ENCODE results near the gene PMEL.
"Not testable (repeated sequence)": the region's sequence is repeated elsewhere in the genome, so short reads cannot be mapped to it uniquely, and the experiment has no call there.

Gene PMEL

DNA sequence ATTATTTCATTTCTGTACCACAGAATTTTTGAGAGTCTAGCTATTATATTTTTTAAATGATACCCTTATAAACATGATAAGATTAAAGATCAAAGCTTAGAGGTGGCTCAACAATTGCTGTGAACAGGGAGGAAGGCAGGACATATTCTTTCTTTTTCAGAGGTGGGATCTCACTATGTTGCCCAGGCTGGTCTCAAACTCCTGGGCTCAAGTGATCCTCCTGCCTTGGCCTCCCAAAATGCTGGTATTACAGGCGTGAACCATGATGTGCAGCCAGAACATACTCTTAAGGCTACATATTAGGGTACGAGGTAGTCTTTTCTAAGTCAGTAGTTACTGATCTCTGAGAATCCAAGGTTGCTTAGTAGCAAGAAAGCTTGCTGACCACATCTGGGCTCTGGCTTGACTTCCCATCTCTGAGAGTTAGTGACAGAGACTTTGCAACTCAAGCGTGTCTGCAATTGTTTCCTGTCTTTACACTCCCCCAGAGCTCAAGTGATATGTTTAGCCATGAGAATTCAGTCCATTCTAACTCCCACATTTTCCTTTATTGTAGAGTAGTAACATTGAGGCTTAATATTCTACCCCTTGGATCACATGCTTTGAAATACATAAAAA is 16.6 kb upstream of the PMEL start:
- no peak for DNase-seq

DNA sequence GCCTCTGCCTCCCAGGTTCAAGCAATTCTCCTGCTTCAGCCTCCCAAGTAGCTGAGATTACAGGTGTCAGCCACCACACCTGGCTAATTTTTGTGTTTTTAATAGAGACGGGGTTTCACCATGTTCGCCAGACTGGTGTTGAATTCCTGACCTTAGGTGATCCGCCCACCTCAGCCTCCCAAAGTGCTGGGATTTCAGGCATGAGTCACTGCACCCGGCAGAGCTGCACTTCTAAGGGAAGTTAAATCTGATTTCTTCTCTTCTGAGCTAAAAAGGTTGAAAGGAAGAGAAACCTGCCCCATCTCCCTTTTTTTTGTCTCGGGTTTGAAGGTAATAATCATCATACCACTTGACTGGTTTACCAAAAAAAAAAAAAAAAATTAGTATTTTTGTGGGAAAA is 16.0 kb upstream of the PMEL start:
- DNase-seq: not testable (repeated sequence)

DNA sequence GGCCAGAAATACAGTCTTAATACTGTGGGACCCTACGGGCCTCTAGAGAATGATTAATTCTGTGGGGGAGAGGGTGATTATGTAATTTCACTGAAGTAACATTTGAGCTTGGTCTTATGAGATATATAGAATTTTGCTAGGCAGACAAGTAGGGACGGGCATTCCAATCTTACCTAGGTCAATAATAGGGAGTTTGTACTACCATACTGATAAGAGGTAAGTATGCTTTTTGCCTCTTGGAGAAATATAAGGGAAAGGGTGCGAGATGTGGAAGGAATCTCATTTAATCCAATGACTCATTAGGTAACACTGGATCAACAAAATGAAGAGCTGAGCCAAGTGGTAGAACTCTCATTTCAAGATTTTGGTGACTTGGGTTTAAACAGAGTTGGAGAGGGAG is 13.2 kb upstream of the PMEL start:
- no peak for DNase-seq

DNA sequence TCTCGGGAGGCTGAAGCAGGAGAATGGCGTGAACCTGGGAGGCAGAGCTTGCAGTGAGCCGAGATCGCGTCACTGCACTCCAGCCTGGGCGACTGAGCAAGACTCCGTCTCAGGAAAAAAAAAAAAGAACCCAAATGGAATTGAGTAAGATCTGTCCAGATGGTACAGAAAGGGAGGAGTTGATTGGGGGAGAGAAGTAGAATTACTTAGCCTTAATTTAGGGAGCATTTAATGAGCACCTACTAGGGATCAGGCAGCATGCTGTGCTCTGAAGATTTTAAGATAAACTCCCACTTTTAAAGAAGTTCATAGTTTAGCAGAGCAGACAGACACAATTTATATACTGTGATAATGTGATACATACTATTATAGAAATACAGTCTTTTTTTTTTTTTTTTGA is 12.6 kb upstream of the PMEL start:
- no peak for DNase-seq

DNA sequence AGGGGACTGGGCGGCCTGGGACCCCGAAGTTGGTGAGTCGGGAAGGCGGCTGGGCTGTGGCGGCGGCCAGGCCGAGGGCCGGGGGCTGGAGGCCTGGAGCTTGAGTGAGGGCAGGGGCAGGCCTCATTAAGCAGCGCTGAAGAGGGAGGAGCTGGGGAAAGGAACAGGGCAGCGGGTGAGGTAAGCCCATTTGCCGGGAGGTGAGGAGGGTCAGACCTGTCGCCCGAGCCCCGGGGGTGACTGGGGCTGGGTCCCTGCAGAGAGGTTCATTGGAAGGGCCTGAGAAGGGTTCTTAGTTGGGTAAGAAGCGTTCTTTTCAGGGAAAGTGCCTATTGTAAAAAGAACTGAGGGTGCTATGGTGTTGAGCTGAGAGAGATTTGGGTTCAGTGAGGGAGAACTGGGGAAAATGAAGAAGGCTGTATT is 8.5 kb upstream of the PMEL start:
- DNase-seq: peak; percentile 89

DNA sequence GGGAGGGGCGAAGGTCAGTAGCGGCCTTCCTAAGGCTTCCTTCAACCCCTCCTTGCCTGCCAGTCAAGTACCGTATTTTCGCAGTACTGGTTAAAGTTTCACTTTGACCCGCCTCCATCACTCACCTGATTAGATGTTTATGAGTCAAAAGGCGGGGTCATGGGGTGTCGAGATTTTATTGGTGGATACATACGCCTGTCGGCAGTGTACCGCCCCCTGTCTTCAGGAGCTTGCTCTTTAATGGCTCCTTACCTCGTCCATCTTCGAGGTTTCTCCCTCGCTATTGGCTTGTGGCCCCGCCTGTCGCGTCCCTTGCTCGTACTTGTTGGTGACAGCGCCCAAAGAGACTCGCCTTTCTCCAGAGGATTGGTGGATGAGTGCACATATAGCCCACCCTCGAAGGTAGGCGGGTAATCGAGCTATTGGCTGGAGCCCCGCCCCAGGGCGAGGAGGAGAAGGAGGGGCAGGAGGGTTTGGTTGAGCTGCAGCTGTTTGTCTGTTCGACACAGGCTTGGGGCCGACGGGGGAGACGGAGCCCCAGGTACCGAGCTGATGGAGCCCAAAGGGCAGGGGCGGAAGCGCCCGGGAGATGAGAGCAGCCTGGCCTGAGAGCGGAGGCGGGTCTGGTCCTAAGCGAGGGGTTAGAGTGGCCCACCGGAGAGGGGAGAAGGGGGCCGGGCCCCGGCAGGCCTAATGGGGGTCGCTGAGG is 7.9 kb upstream of the PMEL start, which contains the start of gene RAB5B:
Gene RAB5B, plus strand, starts transcription at position 480 of the 709 bp plus-strand sequence. CDS start 12,883 bp downstream, outside the sequence.
- peak; percentile 100 for DNase-seq

DNA sequence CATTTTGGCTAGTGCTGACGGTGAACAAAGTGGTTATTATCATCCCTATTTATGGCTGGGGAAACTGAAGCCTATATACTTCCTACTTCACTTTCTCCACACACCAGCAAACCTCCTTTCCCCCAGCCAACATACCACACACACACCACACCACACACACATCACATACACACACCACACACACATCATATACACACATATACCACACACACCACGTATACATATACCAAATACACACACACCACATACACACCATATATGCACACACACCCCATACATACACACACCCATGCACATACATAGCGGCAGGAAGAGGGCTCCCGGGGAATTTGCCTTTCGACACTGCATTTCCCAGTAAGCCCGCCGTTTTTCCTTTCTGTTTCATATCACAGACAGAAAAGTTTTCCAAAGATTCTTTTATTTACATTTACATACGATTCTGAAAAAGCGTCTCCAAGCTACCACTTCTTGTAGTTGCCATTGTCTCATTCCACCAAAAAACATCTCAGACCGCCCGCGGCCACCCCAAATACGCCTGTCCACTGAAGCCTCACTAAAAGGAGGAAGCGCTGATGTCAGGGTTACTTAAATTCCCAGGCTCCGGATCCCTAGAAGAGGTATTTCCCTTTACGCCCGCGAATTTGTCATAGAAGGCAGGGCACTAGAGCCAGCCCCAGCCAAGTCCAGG is 7.2 kb upstream of the PMEL start:
- DNase-seq: peak; percentile 69

DNA sequence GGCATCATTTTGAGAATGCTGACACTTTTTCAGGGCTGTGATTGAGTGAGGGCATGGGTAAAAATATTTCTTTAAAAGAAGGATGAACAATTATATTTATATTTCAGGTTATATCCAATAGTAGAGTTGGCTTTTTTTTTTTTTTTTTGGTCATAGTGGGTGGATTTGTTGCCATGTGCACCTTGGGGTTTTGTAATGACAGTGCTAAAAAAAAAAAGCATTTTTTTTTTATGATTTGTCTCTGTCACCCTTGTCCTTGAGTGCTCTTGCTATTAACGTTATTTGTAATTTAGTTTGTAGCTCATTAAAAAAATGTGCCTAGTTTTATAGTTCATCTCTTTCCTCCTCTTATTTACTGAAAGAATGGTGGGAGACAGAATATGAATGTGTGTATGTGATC is 6.6 kb upstream of the PMEL start:
- no peak for DNase-seq

DNA sequence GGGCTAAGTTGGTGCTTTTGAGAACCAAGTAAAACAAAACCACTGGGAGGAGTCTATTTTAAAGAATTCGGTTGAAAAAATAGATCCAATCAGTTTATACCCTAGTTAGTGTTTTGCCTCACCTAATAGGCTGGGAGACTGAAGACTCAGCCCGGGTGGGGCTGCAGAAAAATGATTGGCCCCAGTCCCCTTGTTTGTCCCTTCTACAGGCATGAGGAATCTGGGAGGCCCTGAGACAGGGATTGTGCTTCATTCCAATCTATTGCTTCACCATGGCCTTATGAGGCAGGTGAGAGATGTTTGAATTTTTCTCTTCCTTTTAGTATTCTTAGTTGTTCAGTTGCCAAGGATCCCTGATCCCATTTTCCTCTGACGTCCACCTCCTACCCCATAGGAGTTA is 6.2 kb upstream of the PMEL start:
- peak; percentile 84 for DNase-seq

DNA sequence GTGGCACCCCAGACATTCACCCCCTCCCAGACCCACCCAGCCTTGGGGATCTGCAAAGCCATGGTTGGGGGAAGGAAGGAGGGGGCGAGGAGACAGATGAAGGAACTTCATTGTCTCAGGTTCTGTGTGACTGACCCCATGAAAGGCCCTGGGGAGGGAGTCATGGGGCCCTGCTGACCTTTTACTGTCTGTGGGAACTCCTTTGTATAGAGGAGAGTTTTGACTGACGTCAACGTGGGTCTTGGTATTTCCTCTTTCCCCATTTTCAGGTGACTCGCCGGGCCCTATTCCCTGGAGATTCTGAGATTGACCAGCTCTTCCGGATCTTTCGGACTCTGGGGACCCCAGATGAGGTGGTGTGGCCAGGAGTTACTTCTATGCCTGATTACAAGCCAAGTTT is 4.9 kb upstream of the PMEL start:
- DNase-seq: no peak

DNA sequence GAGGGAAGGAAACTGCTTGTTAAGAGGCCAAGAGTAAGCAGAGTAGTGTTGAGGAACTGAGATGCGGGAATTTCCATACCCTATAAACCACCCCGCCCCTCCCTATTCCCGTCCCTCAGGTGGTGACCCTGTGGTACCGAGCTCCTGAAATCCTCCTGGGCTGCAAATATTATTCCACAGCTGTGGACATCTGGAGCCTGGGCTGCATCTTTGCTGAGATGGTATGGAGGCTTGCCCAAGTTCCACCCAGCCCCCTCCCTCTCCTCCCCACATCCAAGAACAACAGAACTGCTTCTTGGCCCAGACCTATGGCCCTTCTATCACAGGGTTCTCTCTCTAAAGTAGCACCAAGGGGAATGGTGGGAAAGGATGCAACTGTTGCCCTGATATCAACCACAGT is 3.5 kb upstream of the PMEL start:
- no peak for DNase-seq

DNA sequence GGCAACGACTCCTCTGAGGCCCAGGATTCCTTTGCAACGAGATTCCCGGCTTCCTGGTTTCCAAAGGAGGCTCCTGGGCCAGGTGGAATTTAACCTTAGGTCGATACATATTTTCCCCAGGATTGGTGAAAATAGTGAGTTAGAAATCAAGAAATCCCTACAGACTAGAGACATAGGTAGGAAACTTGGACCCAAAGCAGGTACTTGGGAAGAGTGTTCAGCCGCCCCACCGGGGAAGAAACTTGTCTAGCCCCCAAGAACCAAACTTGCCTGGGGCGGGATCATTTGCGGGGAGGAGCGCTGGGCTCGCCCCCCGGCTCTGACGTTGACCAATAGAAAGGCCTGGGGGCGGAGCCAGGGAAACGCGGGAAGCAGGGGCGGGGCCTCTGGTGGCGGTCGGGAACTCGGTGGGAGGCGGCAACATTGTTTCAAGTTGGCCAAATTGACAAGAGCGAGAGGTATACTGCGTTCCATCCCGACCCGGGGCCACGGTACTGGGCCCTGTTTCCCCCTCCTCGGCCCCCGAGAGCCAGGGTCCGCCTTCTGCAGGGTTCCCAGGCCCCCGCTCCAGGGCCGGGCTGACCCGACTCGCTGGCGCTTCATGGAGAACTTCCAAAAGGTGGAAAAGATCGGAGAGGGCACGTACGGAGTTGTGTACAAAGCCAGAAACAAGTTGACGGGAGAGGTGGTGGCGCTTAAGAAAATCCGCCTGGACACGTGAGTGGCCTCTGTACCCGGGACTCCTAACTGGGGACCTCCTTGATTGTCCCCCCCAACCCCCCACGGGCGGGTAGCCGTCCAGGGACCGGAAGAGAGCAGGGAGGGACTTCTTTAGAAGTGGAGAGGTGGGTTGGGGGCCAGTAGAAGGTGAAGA is 803 bp upstream of the PMEL start, which contains the start of gene CDK2:
Gene CDK2, plus strand, starts transcription at position 423 of the 874 bp plus-strand sequence. Its CDS starts 179 bp downstream, at position 602.
- DNase-seq: peak; percentile 98

DNA sequence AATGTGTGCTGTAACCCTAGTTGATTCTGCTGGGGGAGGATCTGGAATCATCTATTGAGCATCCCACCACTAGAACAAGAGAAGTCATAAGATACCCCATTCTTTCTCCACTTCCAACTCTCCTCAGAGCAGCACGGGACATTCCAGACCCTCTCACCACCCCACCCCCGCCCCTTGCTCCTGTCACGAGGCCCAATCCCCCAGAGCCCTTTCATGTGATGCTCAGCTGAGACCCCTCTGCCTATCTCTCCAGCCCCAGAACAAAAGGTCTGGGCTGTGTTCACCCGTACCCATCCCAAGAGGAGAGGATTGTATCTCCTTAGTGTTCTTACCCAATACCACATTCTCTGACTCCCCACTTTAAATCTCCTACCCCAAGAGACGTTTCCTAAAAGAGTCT is 602 bp downstream of the PMEL start:
- no peak for DNase-seq

DNA sequence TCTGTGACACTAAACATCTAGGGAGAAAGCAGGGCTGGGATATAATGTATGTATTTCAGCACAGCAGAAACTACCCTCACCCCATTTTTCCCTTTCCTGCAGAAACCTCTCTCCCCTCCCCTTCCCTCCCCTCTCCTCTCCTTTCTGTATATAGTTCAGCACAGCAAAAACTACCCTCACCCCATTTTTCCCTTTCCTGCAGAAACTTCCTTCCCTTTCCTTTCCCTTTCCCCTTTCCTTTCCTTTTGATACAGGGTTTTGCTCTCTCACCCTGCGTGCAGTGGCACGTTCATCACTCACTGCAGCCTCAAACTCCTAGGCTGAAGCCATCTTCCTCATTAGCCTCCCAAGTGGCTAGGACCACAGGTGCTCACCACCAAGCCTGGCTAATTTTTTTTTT is 2.1 kb downstream of the PMEL start:
- no peak for DNase-seq

DNA sequence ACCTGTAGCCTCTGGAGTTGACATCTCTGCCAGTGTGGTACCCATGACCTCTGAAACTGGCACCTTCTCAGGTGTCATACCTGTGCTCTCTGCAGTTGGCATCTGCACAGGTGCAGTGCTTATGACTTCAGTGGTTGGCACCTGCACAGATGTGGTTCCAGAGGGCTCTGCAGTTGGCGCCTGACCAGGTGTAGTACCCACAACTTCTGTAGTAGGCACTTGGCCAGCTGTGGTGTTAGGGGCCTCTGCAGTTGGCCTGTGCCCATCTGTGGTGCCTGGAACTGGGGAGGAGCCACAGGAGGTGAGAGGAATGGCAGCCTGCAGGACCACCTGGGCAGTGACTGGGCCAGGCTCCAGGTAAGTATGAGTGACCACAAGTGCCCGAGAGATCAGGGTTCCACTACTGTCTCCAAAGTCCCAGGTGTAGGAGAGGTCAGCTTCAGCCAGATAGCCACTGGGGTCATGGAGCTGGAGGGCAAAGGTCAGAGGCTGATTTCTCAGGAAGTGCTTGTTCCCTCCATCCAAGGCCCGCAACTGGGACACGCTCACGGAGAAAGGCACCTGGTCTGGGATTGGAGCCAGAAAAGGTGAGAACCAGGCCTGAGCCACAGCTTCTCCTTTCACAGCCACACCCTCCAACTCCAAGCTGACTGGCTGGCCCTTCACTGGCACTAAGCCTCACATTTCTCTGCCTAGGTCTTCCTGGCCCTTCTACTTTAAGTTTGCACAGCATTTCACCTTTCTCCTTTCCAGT is 8.6 kb downstream of the PMEL start:
- DNase-seq: no peak

DNA sequence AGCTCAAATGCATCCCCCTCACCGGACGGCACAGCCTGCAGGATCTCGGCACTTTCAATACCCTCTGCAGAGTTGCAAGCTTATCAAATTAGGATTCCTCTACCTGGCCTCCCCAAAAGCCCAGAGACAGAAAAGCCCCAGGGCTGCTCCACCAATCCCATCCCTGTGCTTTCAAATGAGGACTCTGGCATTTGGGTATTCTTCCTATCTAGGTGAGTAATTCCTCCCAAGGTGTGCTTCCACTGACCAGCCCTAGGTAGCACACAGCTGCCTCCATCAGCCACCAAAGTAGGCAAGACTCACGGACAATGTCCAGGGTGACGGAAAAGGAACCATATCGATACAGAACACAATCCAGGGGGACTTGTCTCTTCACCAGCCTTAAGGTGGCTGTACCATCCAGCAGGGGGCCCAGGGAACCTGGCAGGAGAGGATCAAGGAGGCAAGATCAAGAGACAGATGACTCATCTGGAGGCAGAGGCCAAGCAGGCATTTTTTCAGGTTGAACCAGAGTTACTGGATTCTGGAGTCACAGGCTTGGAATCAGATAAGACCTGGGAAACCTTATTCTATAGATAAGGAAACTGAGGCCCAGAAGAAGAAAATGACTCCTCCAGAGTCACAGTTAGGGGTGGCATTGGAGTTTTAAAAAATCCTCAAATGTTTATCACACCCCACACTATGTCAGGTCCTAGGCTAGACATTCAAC is 9.9 kb downstream of the PMEL start:
- DNase-seq: peak; percentile 97

DNA sequence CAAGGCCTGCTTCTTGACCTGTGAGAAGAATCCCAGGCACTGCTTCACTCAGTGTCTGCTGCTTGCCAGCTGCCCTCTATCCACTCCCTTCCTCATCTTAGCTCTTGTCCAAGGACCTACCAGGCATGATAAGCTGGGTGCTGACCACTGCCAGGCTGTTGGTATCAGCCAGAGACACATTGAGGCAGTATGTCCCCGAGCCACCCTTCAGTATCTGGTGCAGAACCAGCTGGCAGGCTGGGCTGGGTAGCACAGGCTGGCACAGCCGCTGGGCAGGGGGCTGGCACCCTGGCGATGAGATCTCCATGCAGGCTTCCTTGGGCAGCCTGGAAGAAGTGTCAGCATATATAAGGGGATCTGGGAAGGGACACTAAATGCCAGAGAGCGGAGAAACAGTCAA is 10.5 kb downstream of the PMEL start:
- DNase-seq: no peak

DNA sequence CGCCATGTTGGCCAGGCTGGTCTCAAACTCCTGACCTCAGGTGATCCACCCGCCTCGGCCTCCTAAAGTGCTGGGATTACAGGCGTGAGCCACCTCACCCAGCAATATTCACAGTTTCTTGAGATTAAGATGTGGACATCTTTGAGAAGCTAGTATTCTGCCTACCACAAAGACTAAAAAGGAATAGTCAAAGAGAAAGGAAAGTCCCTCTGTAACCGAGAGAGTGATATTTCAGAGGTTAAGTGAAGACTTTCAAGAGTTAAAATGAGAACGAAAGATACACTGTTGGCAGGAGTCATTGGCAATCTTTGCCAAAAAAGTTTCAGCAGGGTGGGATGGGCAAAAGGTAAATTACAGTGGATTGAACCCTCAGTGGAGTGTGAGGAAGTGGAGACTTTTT is 19.3 kb downstream of the PMEL start:
- no peak for DNase-seq

DNA sequence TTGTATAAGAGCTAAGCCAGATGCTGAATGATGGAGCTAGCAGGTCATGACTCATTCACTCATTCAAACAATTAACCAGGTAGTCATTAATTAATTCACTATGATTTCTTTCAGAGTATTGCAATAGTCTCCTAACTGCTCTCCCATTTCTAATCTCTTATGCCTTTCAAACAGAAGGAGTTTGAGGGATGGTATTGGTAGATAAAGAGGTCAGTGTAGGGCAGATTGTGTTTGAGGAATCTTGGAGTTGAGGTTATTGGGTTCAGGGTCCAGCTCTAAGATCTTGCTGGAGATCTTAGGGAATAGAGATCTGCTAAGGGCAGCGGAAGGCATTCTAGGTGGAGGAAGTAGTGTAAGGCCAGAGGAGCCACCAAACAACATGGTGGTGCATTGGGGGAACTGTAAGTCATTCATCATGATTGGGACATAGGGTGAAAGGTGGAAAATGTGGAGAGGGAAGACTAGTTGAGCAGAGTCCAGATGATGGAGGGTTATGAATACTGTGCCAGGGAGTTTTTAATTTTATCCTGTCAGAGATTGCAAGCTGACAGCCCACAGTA is 23.2 kb downstream of the PMEL start:
- DNase-seq: no peak

DNA sequence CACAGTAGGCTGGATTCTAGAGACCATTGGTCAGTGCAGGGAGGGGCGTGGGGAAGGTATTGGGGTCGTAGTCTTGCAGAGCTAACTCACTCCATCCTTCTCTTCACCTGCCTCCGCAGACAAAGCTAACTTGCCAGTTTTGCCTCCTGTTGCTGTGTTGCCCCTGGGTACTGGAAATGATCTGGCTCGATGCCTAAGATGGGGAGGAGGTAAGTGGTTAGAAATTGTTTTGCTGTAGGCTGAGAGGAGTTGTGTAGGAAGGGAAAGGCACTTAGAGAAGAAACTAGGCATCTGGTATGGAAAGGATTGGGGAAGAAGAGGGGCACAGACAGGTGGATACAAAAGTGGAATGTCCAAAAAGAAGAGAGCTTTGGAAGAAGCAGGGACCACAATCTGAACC is 23.8 kb downstream of the PMEL start:
- no peak for DNase-seq

DNA sequence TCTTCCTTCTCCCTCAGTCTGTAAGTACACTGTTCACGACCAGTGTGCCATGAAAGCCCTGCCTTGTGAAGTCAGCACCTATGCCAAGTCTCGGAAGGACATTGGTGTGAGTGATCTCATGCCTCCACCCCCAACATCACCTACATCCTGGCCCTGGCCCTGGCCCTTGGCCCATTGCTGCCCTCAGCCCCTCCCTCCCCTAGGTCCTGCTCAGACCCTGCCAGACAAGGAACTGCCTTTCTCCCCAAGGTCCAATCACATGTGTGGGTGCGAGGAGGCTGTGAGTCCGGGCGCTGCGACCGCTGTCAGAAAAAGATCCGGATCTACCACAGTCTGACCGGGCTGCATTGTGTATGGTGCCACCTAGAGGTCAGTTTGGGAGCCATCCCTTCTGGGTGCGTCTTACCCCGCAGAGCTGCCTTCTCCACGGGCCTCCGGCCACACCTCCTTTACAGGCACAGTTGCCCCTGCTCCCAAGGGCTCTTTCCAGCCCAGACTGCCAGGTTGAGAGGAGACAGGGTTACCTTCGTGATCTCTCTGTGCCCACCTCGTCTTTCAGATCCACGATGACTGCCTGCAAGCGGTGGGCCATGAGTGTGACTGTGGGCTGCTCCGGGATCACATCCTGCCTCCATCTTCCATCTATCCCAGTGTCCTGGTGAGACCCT is 25.6 kb downstream of the PMEL start:
- peak; percentile 96 for DNase-seq
